Measurements from ENCODE around the gene SASH1.

SASH1 gene

DNA sequence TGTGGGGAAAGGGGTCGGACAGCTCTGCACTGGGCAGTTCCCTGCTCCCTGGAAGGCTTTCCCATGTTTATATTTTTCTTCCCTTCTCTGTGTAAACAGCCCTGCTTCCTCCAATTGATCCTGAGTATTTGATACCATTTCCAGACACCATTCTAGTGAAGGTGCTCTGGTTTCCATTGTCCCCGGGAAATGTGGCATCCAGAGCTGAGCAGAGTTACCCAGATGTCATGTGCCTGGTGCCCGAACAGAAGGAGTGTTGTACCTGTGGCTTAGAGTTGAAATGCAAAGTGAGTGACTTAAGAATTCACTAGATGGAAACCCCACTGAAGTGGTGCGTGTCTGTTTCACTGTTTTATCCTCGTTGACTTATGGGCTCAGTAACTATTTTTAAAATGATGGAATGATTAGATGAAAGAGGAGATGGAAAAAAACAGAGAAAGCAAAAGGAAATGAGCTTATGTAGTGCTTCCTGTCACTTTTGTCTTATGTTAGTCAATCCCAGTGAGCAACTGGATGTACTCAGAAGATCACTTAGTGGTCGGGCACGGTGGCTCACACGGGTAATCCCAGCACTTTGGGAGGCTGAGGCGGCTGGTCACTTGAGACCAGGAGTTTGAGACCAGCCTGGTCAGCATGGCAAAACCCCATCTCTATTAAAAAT is 83.8 kb downstream of the SASH1 start:
- H3K27me3 ChIP-seq (ENCODE audit: insufficient read depth, insufficient read length), result no peaks in the 10 kb centered on the region
- no peak for TF ChIP-seq SUZ12 (IDR thresholded peaks at IDR 0.05; ENCODE audit: extremely low read depth, insufficient read depth, insufficient read length)
- TF ChIP-seq ZNF274 (IDR thresholded peaks at IDR 0.05; ENCODE audit: low read depth, low read length), result no peak
- no peak for TF ChIP-seq YY1 (IDR thresholded peaks at IDR 0.05; ENCODE audit: insufficient read depth, insufficient read length)
- H3K4me1 ChIP-seq (ENCODE audit: insufficient read depth, insufficient read length), result no peaks in the 10 kb centered on the region
- no peak overlapping the region for H3K9ac ChIP-seq (ENCODE audit: insufficient read length, low read depth)
- no peaks in the 10 kb centered on the region for H3K36me3 ChIP-seq (ENCODE audit: insufficient read depth, insufficient read length, low read length)
- no peak overlapping the region for H3K4me3 ChIP-seq (ENCODE audit: insufficient read length, low read depth)
- no peaks in the 10 kb centered on the region for H3K9me3 ChIP-seq (ENCODE audit: insufficient read depth, low read length)
- DNase-seq (ENCODE audit: low read depth, low spot score), result no peak

DNA sequence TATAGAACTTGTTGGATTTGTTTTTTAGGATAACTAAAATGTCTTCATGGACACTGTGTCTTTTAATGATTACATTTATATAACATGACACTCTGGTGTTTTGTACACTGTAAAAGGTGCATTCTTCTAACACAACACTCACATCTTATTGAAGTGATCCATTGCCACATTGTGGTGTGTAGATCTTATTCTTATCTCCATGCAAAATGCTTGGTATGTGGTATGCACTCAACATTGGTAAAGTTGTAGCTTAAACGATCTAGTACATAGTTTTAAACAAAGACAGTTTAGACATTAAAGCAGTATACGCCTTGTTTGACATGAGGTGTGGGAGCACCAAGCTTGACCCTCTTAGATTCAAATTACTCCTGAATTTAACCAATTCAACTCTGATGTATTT is 84.7 kb downstream of the SASH1 start:
- Histone ChIP-seq H3K9ac (ENCODE audit: insufficient read length, low read depth) (no peak overlapping the region), H3K36me3 (ENCODE audit: insufficient read depth, insufficient read length, low read length) (no peaks in the 10 kb centered on the region), H3K4me3 (ENCODE audit: insufficient read length, low read depth) (no peak overlapping the region), H3K9me3 (ENCODE audit: insufficient read depth, low read length) (no peaks in the 10 kb centered on the region), H3K4me1 (ENCODE audit: insufficient read depth, insufficient read length) (no peaks in the 10 kb centered on the region), H3K27me3 (ENCODE audit: insufficient read depth, insufficient read length) (no peaks in the 10 kb centered on the region)
- no peak for DNase-seq (ENCODE audit: low read depth, low spot score)
- no peak for TF ChIP-seq SUZ12 (IDR thresholded peaks at IDR 0.05; ENCODE audit: extremely low read depth, insufficient read depth, insufficient read length)
- no peak for TF ChIP-seq ZNF274 (IDR thresholded peaks at IDR 0.05; ENCODE audit: low read depth, low read length)
- TF ChIP-seq YY1 (IDR thresholded peaks at IDR 0.05; ENCODE audit: insufficient read depth, insufficient read length), result no peak

- no peaks in the 10 kb centered on the region for H3K27me3 ChIP-seq (ENCODE audit: insufficient read depth, insufficient read length)
- H3K9ac ChIP-seq (ENCODE audit: insufficient read length, low read depth), result no peak overlapping the region
- H3K4me1 ChIP-seq (ENCODE audit: insufficient read depth, insufficient read length), result no peaks in the 10 kb centered on the region
- no peak overlapping the region for H3K4me3 ChIP-seq (ENCODE audit: insufficient read length, low read depth)
- DNase-seq (ENCODE audit: low read depth, low spot score), result no peak
- H3K36me3 ChIP-seq (ENCODE audit: insufficient read depth, insufficient read length, low read length), result no peaks in the 10 kb centered on the region
- no peaks in the 10 kb centered on the region for H3K9me3 ChIP-seq (ENCODE audit: insufficient read depth, low read length)
- TF ChIP-seq ZNF274 (IDR thresholded peaks at IDR 0.05; ENCODE audit: low read depth, low read length), result no peak
- TF ChIP-seq YY1 (IDR thresholded peaks at IDR 0.05; ENCODE audit: insufficient read depth, insufficient read length), result no peak
- no peak for TF ChIP-seq SUZ12 (IDR thresholded peaks at IDR 0.05; ENCODE audit: extremely low read depth, insufficient read depth, insufficient read length)
Observed at GRCh38 chr6:148429423-148429822, 86.8 kb downstream of the SASH1 start.

DNA sequence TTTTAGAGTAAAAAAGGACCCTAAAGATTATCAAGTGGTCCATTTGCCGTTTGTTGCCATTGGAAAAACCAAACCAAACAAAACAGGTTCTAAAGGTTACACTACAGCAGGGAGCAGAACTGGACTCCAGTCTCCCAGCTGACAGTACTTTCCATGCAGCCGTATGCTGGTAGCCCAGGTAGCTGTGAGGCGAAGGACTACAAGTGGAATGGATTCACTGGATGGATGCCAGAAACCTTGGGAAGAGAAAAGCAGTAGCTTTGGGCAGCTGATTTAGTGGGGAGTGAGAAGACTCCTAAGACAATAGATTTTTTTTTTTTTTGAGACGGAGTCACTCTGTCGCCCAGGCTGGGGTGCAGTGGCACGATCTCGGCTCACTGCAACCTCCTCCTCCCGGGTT is 88.3 kb downstream of the SASH1 start:
- TF ChIP-seq ZNF274 (IDR thresholded peaks at IDR 0.05; ENCODE audit: low read depth, low read length) (no peak), YY1 (IDR thresholded peaks at IDR 0.05; ENCODE audit: insufficient read depth, insufficient read length) (no peak), SUZ12 (IDR thresholded peaks at IDR 0.05; ENCODE audit: extremely low read depth, insufficient read depth, insufficient read length) (no peak)
- no peak for DNase-seq (ENCODE audit: low read depth, low spot score)
- no peak overlapping the region for H3K9ac ChIP-seq (ENCODE audit: insufficient read length, low read depth)

DNA sequence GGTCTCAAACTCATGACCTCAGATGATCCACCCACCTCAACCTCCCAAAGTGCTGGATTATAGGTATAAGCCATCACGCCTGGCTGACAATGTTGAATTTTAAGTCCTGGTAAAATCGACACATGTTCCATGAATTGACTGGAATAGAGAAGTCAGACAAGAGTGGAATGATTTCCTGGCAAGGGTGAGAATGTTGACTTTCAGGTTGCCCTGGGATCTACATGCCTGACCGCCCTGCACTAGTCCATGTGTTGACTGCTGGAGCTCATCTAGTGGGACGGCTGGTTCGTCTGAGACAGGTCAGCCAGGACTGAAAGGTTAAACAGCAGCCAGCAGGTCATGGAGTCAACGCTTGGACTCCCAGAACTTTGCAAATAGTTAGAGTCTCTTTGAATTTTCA is 88.8 kb downstream of the SASH1 start:
- no peak for DNase-seq (ENCODE audit: low read depth, low spot score)
- TF ChIP-seq ZNF274 (IDR thresholded peaks at IDR 0.05; ENCODE audit: low read depth, low read length), result no peak
- no peaks in the 10 kb centered on the region for H3K9me3 ChIP-seq (ENCODE audit: insufficient read depth, low read length)
- no peaks in the 10 kb centered on the region for H3K4me1 ChIP-seq (ENCODE audit: insufficient read depth, insufficient read length)
- no peak overlapping the region for H3K4me3 ChIP-seq (ENCODE audit: insufficient read length, low read depth)
- no peaks in the 10 kb centered on the region for H3K27me3 ChIP-seq (ENCODE audit: insufficient read depth, insufficient read length)
- H3K9ac ChIP-seq (ENCODE audit: insufficient read length, low read depth), result no peak overlapping the region
- H3K36me3 ChIP-seq (ENCODE audit: insufficient read depth, insufficient read length, low read length), result no peaks in the 10 kb centered on the region

More for the DNA sequence above, 88.3 kb downstream of the SASH1 start:
- Histone ChIP-seq H3K36me3 (ENCODE audit: insufficient read depth, insufficient read length, low read length) (no peaks in the 10 kb centered on the region), H3K4me1 (ENCODE audit: insufficient read depth, insufficient read length) (no peaks in the 10 kb centered on the region), H3K4me3 (ENCODE audit: insufficient read length, low read depth) (no peak overlapping the region), H3K9me3 (ENCODE audit: insufficient read depth, low read length) (no peaks in the 10 kb centered on the region), H3K27me3 (ENCODE audit: insufficient read depth, insufficient read length) (no peaks in the 10 kb centered on the region)

- Histone ChIP-seq H3K36me3 (ENCODE audit: insufficient read depth, insufficient read length, low read length) (no peaks in the 10 kb centered on the region), H3K4me1 (ENCODE audit: insufficient read depth, insufficient read length) (no peaks in the 10 kb centered on the region)
- TF ChIP-seq SUZ12 (IDR thresholded peaks at IDR 0.05; ENCODE audit: extremely low read depth, insufficient read depth, insufficient read length) (no peak), YY1 (IDR thresholded peaks at IDR 0.05; ENCODE audit: insufficient read depth, insufficient read length) (no peak), ZNF274 (IDR thresholded peaks at IDR 0.05; ENCODE audit: low read depth, low read length) (no peak)
Observed at GRCh38 chr6:148431840-148432239, 89.2 kb downstream of the SASH1 start.

DNA sequence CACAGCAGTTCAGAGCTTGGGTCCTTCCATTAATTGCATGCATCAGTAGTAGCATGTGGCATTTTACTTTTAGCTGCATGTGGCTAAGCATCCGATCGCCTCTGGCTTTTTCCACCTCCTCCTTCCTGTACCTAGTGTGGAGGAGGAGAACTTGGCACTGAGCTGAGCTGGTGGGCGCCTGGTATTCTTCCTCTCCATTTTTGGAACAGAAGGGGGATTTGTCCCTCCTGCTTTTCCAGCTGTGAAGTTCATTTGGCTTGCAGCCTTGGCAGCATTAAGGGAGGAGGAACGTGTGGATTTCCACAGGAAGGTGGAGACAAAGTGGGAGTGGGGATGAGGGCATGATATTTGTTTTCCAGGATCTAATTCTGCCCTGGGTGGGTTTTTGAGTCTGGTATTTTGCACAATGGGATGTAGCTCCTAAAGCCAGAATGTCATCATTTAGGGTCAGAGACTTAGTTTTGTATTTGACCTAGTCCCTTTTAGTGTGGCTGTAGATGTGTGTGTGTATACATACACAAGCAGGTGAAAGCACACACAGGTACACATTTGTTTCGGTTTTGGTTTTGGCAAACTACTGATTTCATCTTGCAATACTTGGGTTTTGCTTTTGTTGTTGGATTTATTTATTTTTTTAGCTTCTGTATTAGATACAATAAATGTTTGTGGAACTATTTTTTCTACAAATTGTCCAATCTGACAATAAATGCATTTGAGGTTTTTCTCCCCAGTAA is 90.0 kb downstream of the SASH1 start:
- Histone ChIP-seq H3K4me1 (ENCODE audit: insufficient read depth, insufficient read length) (no peaks in the 10 kb centered on the region), H3K9me3 (ENCODE audit: insufficient read depth, low read length) (no peaks in the 10 kb centered on the region), H3K4me3 (ENCODE audit: insufficient read length, low read depth) (no peak overlapping the region), H3K36me3 (ENCODE audit: insufficient read depth, insufficient read length, low read length) (no peaks in the 10 kb centered on the region), H3K9ac (ENCODE audit: insufficient read length, low read depth) (no peak overlapping the region), H3K27me3 (ENCODE audit: insufficient read depth, insufficient read length) (no peaks in the 10 kb centered on the region)
- TF ChIP-seq SUZ12 (IDR thresholded peaks at IDR 0.05; ENCODE audit: extremely low read depth, insufficient read depth, insufficient read length) (no peak), YY1 (IDR thresholded peaks at IDR 0.05; ENCODE audit: insufficient read depth, insufficient read length) (no peak), ZNF274 (IDR thresholded peaks at IDR 0.05; ENCODE audit: low read depth, low read length) (no peak)
- no peak for DNase-seq (ENCODE audit: low read depth, low spot score)

More at GRCh38 chr6:148431840-148432239, 89.2 kb downstream of the SASH1 start:
- H3K9me3 ChIP-seq (ENCODE audit: insufficient read depth, low read length), result no peaks in the 10 kb centered on the region
- DNase-seq (ENCODE audit: low read depth, low spot score), result no peak
- no peak overlapping the region for H3K4me3 ChIP-seq (ENCODE audit: insufficient read length, low read depth)
- no peaks in the 10 kb centered on the region for H3K27me3 ChIP-seq (ENCODE audit: insufficient read depth, insufficient read length)
- H3K9ac ChIP-seq (ENCODE audit: insufficient read length, low read depth), result no peak overlapping the region
